Bronchial epithelial cell (primary cell): Measurements from ENCODE around the gene SNRPA1. TPM values are rescaled to one million over a fixed set of nuclear protein-coding genes. Genes with fewer than 3 reads are reported as not detected.

Experiments
- DNase-seq: peaks from one replicate; pipeline ENCODE4 v3.0.0-alpha.2; 2010; ENCODE audit warnings: low read depth
- FAIRE-seq: peaks from 2 replicates; lab custom pipeline; 2011; peaks lifted over from hg19 to GRCh38; lab: Jason Lieb, UNC
- H3K27me3 ChIP-seq: 2 replicates; pipeline ENCODE4 v1.5.1; 2011; ENCODE audit warnings: low read length; ENCODE audit not compliant: control insufficient read depth, insufficient read depth
- H3K36me3 ChIP-seq: 2 replicates; pipeline ENCODE4 v1.5.1; 2011; ENCODE audit warnings: low read length; ENCODE audit not compliant: control insufficient read depth, insufficient read depth
- H3K4me3 ChIP-seq: 2 replicates; pipeline ENCODE4 v1.5.1; 2011; ENCODE audit warnings: mild to moderate bottlenecking, low read depth, low read length, control low read depth
- total RNA-seq: library from RNA; depleted of rRNA; stranded (reverse); fragments of >200 nt; gene quantifications from 2 replicates; pipeline ENCODE4 v1.2.1, GENCODE V29; 2014
- TF ChIP-seq, protein P1 (sequence below): IDR thresholded peaks from 2 replicates; pipeline ENCODE4 v1.5.1; 2011; ENCODE audit warnings: mild to moderate bottlenecking, moderate library complexity, low read length, control low read depth, inconsistent platforms; ENCODE audit not compliant: insufficient read depth, severe bottlenecking

The SNRPA1 gene
- total RNA-seq, 1 donor from 2014 or later, result 21.6 TPM

DNA sequence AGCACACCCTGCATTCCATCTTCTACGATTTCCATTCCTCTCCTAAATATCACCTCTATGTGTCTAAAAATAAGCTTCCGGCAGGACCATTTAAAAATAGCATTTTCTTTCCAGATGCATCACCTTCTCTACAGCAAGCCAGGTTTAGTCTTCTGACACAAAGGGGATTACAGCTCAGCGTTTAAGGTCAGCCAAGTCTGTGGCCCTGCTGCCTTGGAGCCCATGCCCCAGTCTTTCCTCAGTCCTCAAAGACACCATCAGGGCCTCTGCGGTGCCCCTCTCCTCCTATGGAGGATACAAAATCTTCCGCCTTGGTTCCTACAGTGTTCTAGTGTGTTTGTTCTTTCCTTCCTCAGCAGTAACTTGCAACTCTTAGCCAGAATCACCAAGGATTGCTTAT lies 21.5 kb downstream of the SNRPA1 start:
- TF ChIP-seq, protein P1, sequence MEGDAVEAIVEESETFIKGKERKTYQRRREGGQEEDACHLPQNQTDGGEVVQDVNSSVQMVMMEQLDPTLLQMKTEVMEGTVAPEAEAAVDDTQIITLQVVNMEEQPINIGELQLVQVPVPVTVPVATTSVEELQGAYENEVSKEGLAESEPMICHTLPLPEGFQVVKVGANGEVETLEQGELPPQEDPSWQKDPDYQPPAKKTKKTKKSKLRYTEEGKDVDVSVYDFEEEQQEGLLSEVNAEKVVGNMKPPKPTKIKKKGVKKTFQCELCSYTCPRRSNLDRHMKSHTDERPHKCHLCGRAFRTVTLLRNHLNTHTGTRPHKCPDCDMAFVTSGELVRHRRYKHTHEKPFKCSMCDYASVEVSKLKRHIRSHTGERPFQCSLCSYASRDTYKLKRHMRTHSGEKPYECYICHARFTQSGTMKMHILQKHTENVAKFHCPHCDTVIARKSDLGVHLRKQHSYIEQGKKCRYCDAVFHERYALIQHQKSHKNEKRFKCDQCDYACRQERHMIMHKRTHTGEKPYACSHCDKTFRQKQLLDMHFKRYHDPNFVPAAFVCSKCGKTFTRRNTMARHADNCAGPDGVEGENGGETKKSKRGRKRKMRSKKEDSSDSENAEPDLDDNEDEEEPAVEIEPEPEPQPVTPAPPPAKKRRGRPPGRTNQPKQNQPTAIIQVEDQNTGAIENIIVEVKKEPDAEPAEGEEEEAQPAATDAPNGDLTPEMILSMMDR, result no peak
- Histone ChIP-seq H3K36me3 (peaks cover 27% of the 10 kb centered on the region), H3K27me3 (no peaks in the 10 kb centered on the region), H3K4me3 (no peak overlapping the region)
- FAIRE-seq (no peak), DNase-seq (no peak)

DNA sequence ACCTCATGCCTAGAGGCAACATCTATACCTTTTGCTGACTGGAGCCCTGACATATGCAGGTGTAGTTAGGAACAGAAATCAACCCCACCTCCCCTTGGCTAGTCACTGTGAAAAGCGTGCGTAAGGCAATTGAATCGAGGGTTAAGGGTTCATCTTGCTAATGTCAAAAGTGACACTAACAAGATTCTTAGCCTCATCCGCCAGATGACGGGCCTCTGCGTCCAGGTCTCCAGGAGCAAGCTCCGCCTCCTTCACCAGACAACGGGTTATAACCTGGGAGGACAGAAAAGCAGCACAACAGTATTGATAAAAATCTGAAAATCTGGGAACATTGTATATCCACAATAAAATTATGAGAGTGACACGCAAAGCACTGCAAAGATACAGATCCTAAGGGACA lies 22.5 kb downstream of the SNRPA1 start:
- H3K4me3 ChIP-seq, result no peak overlapping the region
- TF ChIP-seq, protein P1, result no peak
- no peak for DNase-seq
- no peaks in the 10 kb centered on the region for H3K27me3 ChIP-seq
- no peak for FAIRE-seq
- peaks cover 27% of the 10 kb centered on the region for H3K36me3 ChIP-seq

DNA sequence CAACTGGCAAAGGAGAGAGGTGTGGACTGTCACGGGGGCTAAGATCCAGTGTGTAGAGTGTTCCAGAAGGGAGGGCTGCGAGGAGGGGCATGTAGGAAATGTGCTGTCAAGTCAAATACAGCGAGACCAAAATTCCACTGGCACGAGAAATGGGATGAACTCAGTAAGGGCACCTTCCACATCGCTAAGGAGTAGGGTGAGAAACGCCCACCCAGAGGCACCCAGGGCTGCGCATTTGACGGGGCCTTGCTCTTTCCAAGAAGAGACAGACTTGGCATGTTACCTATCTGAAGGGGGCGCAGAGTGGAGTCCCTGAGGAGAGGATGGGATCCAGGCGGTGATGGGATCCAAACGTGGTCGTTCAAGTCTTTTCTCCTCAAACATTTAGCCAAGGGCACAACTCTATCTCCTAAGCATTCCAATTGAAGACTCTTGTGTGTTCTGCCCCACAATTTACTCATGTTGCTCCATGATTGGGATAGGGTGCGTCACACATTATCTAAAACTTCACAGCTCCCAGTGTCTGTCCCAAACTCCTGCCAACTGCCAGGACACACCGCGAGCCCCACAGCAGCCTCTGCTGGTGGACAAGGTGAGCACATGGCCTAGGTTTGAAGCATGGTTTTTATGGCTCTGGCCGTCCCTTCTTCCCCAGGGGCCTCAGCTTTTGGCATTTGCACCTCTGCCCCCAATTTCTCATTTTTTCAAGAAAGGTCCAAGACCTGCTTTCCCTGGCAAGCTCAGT lies 25.4 kb downstream of the SNRPA1 start:
- Histone ChIP-seq H3K4me3 (no peak overlapping the region), H3K36me3 (peaks cover 22% of the 10 kb centered on the region), H3K27me3 (no peaks in the 10 kb centered on the region)
- DNase-seq, result no peak
- no peak for FAIRE-seq
- TF ChIP-seq, protein P1, result peak; percentile 63

DNA sequence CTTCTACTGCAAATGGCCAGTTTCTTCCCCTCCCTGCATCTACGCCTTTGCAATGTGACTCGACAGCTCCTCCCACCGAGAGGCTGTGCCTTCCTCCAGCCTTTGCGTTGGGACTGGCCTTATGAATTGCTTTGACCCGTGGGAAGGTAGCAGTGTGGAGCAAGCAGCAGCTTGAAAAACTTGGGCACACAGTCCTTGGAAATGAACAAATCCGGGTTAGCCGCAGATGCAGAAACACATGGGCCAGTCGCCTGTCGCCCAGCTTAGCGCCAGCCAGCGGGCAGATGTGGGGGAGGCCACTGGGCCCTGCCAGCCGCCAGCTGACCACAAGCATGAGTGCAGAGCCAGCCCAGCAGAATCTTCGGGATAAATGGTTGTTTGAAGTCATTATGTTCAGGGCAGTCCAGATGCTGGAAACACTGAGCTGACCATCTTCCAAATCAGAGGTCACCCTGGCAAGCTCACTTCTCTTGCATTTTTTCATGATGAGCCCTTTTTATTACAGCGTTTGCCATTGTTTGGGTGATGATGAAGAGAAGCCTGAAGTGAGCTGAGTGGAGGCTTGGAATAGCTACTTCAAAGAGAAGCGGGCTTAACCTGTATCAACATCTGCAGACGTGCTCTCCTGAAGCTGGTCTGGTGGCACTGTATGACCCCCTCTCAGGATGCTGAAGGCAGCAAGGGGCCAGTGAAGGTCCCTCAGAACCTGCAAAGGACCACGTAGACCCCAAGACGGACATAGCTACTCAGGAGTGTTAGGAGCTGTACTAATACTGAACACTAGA lies 27.5 kb downstream of the SNRPA1 start:
- TF ChIP-seq, protein P1, result no peak
- Histone ChIP-seq H3K27me3 (no peaks in the 10 kb centered on the region), H3K36me3 (peaks cover 7% of the 10 kb centered on the region), H3K4me3 (no peak overlapping the region)
- FAIRE-seq (no peak), DNase-seq (no peak)

DNA sequence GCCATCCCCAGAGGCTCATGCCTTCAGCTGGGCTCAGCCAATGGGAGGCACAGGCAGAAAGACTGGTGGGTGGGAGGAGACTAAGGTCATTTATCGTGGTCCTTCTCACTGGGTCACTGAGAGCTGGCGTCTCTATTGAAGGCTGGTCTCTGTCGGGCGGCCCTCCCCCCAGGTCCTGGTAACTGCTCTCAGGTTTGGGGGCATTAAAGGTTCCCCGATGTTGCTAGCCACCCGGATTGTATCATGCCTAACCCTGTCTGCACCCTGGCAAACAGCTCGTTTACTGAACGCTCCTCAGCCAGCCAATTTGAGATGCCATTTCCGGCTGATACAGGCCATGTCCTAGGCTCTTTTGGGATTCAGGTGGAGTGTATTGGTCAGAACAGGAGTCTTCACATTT lies 28.3 kb downstream of the SNRPA1 start:
- Histone ChIP-seq H3K27me3 (no peaks in the 10 kb centered on the region), H3K36me3 (peaks cover 3% of the 10 kb centered on the region), H3K4me3 (no peak overlapping the region)
- FAIRE-seq (no peak), DNase-seq (no peak)
- TF ChIP-seq, protein P1, result no peak
